Hepatocyte (in vitro differentiated cells): Measurements from ENCODE around the gene PLA1A. TPM values are rescaled to one million over a fixed set of nuclear protein-coding genes. Genes with fewer than 3 reads are reported as not detected.

Experiments used
- DNase-seq: peaks from one replicate; pipeline ENCODE4 v3.0.0-alpha.2; 2016; ENCODE audit warnings: low spot score
- H2AFZ ChIP-seq: fragments of 200-600 bp; sonication (generic); 2 replicates; pipeline ENCODE4 v1.6.0; 2016; ENCODE audit warnings: antibody characterized with exemption, mild to moderate bottlenecking
- H3K27ac ChIP-seq: fragments of 200-600 bp; sonication (generic); 2 replicates; pipeline ENCODE4 v1.5.1; 2016; ENCODE audit warnings: mild to moderate bottlenecking
- H3K27me3 ChIP-seq: fragments of 200-600 bp; sonication (generic); 2 replicates; pipeline ENCODE4 v1.6.1; 2016
- H3K36me3 ChIP-seq: fragments of 200-600 bp; sonication (generic); replicated peaks from 2 replicates; pipeline ENCODE4 v1.5.1; 2016; ENCODE audit warnings: low read depth; ENCODE audit not compliant: insufficient read depth
- H3K4me1 ChIP-seq: fragments of 200-600 bp; sonication (generic); 2 replicates; pipeline ENCODE4 v1.5.1; 2016; ENCODE audit warnings: mild to moderate bottlenecking, moderate library complexity; ENCODE audit not compliant: insufficient read depth
- H3K4me2 ChIP-seq: fragments of 200-600 bp; sonication (generic); 2 replicates; pipeline ENCODE4 v1.6.0; 2016
- H3K4me3 ChIP-seq: fragments of 200-600 bp; sonication (generic); 2 replicates; pipeline ENCODE4 v1.5.1; 2016; ENCODE audit warnings: mild to moderate bottlenecking
- H3K79me2 ChIP-seq: fragments of 200-600 bp; sonication (generic); 2 replicates; pipeline ENCODE4 v1.6.0; 2017; ENCODE audit warnings: mild to moderate bottlenecking
- H3K9me2 ChIP-seq: fragments of 200-600 bp; sonication (generic); replicated peaks from 2 replicates; pipeline ENCODE4 v1.6.0; 2017; ENCODE audit warnings: mild to moderate bottlenecking; ENCODE audit not compliant: insufficient read depth
- H3K9me3 ChIP-seq: fragments of 200-600 bp; sonication (generic); 2 replicates; pipeline ENCODE4 v1.5.1; 2016; ENCODE audit warnings: low read depth, mild to moderate bottlenecking
- H4K20me1 ChIP-seq: fragments of 200-600 bp; sonication (generic); 2 replicates; pipeline ENCODE4 v1.6.0; 2016; ENCODE audit warnings: mild to moderate bottlenecking; ENCODE audit not compliant: insufficient read depth, poor library complexity, severe bottlenecking
- CTCF ChIP-seq: fragments of 200-600 bp; sonication (generic); IDR thresholded peaks from 2 replicates; pipeline ENCODE4 v1.5.1; 2016; ENCODE audit warnings: antibody characterized with exemption, mild to moderate bottlenecking; ENCODE audit not compliant: poor library complexity
- EZH2 ChIP-seq: fragments of 200-600 bp; sonication (generic); IDR thresholded peaks from 2 replicates; pipeline ENCODE4 v1.6.1; 2016; ENCODE audit warnings: antibody characterized with exemption, mild to moderate bottlenecking, borderline replicate concordance
- EZH2phosphoT487 ChIP-seq: fragments of 200-600 bp; sonication (generic); IDR thresholded peaks from one replicate; pipeline ENCODE4 v1.6.1; 2018; ENCODE audit warnings: antibody characterized with exemption, mild to moderate bottlenecking, low read depth, moderate library complexity; ENCODE audit not compliant: unreplicated experiment, severe bottlenecking
- WGBS: methylation state at CpG from one replicate; pipeline ENCODE4 v1.1.6; 2016; ENCODE audit warnings: low lambda C conversion rate; ENCODE audit errors: missing lambda C conversion rate; 5-methylcytosine and 5-hydroxymethylcytosine counted together
- polyA plus RNA-seq: library from polyadenylated mRNA; unstranded; fragments of >200 nt; fragmentation: Nextera tagmentation; extraction: Ambion mirVana; gene quantifications from 2 replicates; pipeline ENCODE4 v1.2.1, GENCODE V29; 2016
- total RNA-seq: library from RNA; depleted of rRNA; stranded (reverse); fragments of >200 nt; gene quantifications from 2 replicates; pipeline ENCODE4 v1.2.3, GENCODE V29; 2014

Gene PLA1A
- total and polyA plus RNA-seq, 2 experiments from 2014 or later, result 2.6 to 3.3 TPM

DNA sequence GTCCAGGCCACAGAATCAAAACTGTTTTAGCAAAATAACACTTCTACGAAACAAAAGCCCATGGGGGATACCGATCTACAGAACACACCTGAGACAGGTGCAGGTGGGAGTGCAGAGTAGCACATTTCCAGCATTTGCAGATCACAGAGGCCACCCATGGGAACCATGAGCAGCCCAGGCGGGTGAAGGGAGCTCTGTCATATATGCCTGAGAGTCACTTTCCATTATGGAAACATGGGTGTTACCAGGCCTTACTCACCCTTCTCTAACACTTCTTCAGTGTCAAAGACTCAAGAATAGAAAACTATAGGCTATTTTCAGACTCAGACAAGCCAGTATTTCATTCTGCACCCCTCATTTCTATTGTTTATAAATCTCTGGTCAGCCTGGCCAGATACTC is 3.5 kb downstream of the PLA1A start:
- Histone ChIP-seq H3K9me2 (no peaks in the 10 kb centered on the region), H3K4me3 (no peak overlapping the region), H4K20me1 (no peaks in the 10 kb centered on the region), H3K79me2 (no peaks in the 10 kb centered on the region), H3K27ac (no peak overlapping the region), H3K36me3 (no peaks in the 10 kb centered on the region), H2AFZ (no peak overlapping the region), H3K27me3 (no peaks in the 10 kb centered on the region), H3K4me2 (no peak overlapping the region), H3K9me3 (no peaks in the 10 kb centered on the region), H3K4me1 (peaks cover 16% of the 10 kb centered on the region)
- no peak for DNase-seq
- TF ChIP-seq CTCF (no peak), EZH2phosphoT487 (no peak), EZH2 (no peak)
- WGBS, result 85% methylated on average over 3 of the region's 3 CpGs

DNA sequence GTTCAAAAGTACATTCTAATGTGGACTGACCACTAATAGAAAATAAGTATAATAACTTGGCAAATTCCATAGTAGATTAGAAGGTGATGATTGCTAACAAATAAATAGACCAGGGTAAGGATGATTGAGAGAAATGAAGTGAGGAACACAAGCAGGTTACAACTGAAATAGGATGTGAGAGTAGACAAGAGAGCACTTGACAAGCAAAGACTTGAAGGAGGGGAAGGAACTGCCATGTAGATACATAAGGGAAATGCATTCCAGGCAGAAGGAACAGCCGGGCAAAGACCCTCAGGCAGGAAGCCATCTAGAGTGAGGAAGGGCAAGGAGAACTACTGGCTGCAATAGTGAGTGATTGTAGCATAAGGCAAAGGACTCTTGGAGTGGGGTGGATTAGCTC is 5.0 kb downstream of the PLA1A start:
- TF ChIP-seq CTCF (no peak), EZH2 (no peak), EZH2phosphoT487 (no peak)
- no peaks in the 10 kb centered on the region for H3K36me3 ChIP-seq
- H3K9me3 ChIP-seq, result no peaks in the 10 kb centered on the region
- H3K4me2 ChIP-seq, result no peak overlapping the region
- no peak overlapping the region for H3K4me3 ChIP-seq
- no peak overlapping the region for H3K27ac ChIP-seq
- H3K9me2 ChIP-seq, result no peaks in the 10 kb centered on the region
- 61% methylated on average over 1 of the region's 1 CpG for WGBS
- no peaks in the 10 kb centered on the region for H3K27me3 ChIP-seq
- no peaks in the 10 kb centered on the region for H4K20me1 ChIP-seq
- no peaks in the 10 kb centered on the region for H3K79me2 ChIP-seq
- H3K4me1 ChIP-seq, result peaks cover 10% of the 10 kb centered on the region
- no peak for DNase-seq
- no peak overlapping the region for H2AFZ ChIP-seq

- TF ChIP-seq EZH2phosphoT487 (no peak), CTCF (no peak), EZH2 (no peak)
- no peaks in the 10 kb centered on the region for H3K9me2 ChIP-seq
- H3K36me3 ChIP-seq, result no peaks in the 10 kb centered on the region
- no peak overlapping the region for H3K4me3 ChIP-seq
- H3K9me3 ChIP-seq, result no peaks in the 10 kb centered on the region
- DNase-seq, result no peak
- no peak overlapping the region for H3K27ac ChIP-seq
- 79% methylated on average over 1 of the region's 1 CpG for WGBS
- no peaks in the 10 kb centered on the region for H4K20me1 ChIP-seq
- H3K27me3 ChIP-seq, result no peaks in the 10 kb centered on the region
- H3K79me2 ChIP-seq, result no peaks in the 10 kb centered on the region
- no peaks in the 10 kb centered on the region for H3K4me1 ChIP-seq
- H3K4me2 ChIP-seq, result no peak overlapping the region
- no peak overlapping the region for H2AFZ ChIP-seq
These were observed 7.2 kb downstream of the PLA1A start for GRCh38 chr3:119604878-119605277.

DNA sequence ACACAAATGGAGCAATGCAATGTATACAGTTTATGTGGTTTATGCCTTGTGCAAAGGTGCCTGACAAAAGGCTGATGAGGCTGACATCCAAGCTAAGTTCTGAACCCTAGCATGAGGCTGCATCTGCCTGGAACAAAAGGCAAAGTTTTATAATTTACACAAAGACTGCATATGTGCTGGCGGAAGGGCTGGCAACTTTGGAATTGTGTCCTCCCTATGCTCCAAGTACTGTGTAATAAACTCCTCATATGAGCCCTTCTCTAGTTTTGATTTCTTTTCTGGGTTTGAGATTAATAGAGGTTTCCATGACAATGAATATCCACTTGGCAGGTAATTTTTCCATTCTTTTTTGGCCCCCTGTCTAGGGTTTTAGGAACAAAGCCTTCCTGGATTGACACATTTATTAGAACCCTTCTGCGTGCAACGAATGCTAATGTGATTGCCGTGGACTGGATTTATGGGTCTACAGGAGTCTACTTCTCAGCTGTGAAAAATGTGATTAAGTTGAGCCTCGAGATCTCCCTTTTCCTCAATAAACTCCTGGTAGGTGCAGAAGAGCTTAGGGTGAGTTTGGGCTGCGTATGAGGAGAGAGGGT is 10.8 kb downstream of the PLA1A start:
- H4K20me1 ChIP-seq, result no peaks in the 10 kb centered on the region
- no peaks in the 10 kb centered on the region for H3K9me2 ChIP-seq
- no peaks in the 10 kb centered on the region for H3K9me3 ChIP-seq
- no peaks in the 10 kb centered on the region for H3K36me3 ChIP-seq
- no peak for TF ChIP-seq EZH2
- no peak for TF ChIP-seq CTCF
- no peak for TF ChIP-seq EZH2phosphoT487
- WGBS, result 81% methylated on average over 6 of the region's 6 CpGs
- H3K27ac ChIP-seq, result no peak overlapping the region
- H2AFZ ChIP-seq, result no peak overlapping the region
- no peak for DNase-seq
- H3K27me3 ChIP-seq, result no peaks in the 10 kb centered on the region
- no peak overlapping the region for H3K4me3 ChIP-seq
- no peaks in the 10 kb centered on the region for H3K79me2 ChIP-seq
- H3K4me1 ChIP-seq, result no peaks in the 10 kb centered on the region
- no peak overlapping the region for H3K4me2 ChIP-seq
